Measurements from ENCODE around the gene ZNF280D. TPM values are rescaled to one million over a fixed set of nuclear protein-coding genes. Genes with fewer than 3 reads are reported as not detected.

ZNF280D gene
- total and polyA plus RNA-seq, 2 donors: 29.7 to 175 TPM

DNA sequence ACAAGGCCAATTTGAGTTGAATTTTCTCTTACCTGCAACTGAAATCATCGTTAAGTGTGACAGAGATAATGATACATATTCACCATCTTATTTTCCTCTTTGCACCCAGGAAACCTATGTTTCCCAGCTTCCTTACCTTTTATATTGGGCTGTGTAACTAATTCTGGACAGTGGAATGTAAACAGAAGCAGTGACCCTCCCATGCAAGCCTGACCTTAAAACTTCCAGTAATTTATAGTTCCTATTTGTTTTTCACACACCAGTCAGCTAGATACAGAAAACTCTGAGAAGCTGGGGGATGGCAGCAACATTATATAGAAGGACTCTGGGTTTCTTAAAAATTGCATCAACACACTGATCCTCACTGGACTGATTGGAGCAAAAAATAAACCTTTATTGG lies 4.5 kb upstream of the ZNF280D start:
- DNase-seq (ENCODE audit: extremely low spot score): no peak
- WGBS: 70% methylated on average over 1 of the region's 1 CpG
- Histone ChIP-seq H3K4me3 (ENCODE audit: low read depth, low read length) (no peak overlapping the region), H3K27ac (ENCODE audit: low read depth) (no peak overlapping the region), H3K4me1 (ENCODE audit: insufficient read depth) (no peaks in the 10 kb centered on the region), H3K36me3 (ENCODE audit: insufficient read depth) (no peaks in the 10 kb centered on the region)

DNA sequence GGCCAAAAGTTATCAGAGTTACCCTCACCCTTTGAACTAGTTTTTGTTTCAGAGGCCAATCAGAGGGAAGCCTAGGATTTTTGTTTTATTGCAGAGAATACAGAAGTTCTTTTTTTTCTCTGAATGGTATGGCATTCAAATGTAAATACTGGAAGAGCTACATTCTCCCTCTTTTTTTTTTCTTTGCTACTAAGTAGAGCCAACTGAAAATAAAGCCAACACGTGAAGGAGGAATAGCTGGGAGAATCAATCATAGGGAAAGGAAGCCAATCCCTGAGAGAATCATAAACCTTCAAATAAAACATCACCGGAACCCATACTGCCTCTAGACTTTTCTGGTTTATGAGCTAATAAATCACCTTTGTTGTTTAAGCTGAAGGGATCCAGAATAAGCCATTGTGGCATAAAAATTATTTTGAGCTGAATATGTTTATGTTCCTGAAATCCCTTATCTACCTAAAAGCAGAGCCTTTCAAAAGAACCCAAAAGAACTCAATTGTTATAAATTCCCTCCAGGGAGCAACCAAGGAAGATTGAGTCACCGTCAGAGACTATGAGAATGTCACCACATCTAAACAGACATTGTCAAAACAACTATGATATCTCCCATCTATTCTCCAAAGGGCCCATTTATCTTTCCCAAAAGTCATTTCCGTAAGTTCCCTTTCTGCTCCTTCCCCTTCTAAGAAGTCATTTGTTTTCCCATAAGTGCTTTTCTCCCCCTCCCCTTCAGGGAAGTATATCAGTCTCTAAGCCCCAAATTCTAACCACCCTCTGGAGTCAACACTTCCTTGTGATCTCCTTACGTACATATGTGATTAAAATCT lies 3.8 kb upstream of the ZNF280D start:
- Histone ChIP-seq H3K27ac (ENCODE audit: low read depth) (peak overlapping the region; percentile 10), H3K4me3 (ENCODE audit: low read depth, low read length) (no peak overlapping the region), H3K36me3 (ENCODE audit: insufficient read depth) (no peaks in the 10 kb centered on the region), H3K4me1 (ENCODE audit: insufficient read depth) (no peaks in the 10 kb centered on the region)
- no peak for DNase-seq (ENCODE audit: extremely low spot score)
- 28% methylated on average over 5 of the region's 5 CpGs for WGBS

DNA sequence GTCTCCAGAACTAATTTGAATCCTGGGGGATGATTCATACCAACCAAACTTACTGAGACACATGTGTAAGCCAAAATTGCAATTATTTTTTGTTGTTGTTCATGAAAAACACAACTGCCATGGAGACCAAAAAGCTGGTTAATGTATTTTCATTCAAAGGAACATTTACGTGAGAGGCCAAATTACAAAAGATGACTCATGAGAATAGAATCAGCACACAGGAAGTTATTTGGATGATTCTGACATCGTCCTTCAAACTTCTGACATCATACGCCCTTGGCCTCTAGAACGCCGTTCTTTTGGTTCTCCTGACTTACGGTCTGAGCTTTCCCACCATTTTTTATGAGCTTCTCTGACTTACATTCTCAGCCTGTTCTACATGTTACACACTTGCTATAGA lies 3.0 kb upstream of the ZNF280D start:
- no peak for DNase-seq (ENCODE audit: extremely low spot score)
- Histone ChIP-seq H3K36me3 (ENCODE audit: insufficient read depth) (no peaks in the 10 kb centered on the region), H3K27ac (ENCODE audit: low read depth) (no peak overlapping the region), H3K4me1 (ENCODE audit: insufficient read depth) (peaks cover 2% of the 10 kb centered on the region), H3K4me3 (ENCODE audit: low read depth, low read length) (no peak overlapping the region)
- WGBS: 65% methylated on average over 6 of the region's 6 CpGs

DNA sequence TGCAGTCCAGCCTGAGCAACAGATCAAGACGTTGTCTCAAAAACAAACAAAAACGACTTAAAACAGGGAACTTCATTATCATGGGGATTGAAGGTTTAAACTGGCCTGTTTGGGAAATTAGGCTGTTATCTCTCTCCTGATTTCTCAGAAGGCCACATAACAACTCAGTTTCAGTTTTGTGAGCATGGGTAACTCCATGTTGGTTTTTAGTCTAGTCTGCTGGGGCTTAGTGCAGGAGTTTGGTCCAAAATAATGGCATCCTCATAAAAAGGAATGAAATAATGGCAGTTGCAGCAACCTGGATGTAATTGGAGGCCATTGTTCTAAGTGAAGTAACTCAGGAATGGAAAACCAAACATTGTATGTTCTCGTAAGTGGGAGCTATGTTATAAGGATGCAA lies 2.3 kb upstream of the ZNF280D start:
- H3K36me3 ChIP-seq (ENCODE audit: insufficient read depth): no peaks in the 10 kb centered on the region
- peaks cover 2% of the 10 kb centered on the region for H3K4me1 ChIP-seq (ENCODE audit: insufficient read depth)
- 60% methylated on average over 3 of the region's 3 CpGs for WGBS
- no peak overlapping the region for H3K27ac ChIP-seq (ENCODE audit: low read depth)
- no peak overlapping the region for H3K4me3 ChIP-seq (ENCODE audit: low read depth, low read length)
- no peak for DNase-seq (ENCODE audit: extremely low spot score)

DNA sequence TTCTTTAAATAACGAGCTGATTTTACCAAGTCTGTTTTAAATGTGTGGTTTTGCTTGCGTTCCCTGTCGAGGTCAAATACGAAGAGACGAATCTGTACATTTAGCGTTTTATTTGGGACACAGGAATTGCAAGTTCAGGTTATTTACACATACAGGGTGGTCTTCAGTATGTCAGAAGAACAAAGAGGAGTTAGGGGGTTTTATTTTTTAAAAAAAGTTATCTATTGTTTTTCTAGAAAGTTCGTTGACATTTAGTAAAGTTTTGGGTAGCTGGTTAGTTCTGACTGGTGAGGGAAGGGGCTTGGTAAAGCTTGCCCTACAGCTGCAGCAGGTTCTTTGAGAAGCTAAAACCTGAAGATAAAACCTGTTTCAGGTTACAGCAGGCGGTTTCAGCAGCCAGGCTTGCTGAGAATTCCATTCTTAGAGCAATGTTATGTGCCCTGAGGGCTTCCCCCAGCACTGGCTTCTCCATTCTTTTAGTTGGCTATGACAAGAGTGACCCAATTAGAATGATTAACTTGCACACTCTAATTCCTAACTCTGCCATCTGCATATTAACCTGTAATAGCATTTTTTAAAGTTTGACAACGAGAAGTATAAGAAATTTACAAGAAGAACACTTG lies 815 bp upstream of the ZNF280D start:
- no peaks in the 10 kb centered on the region for H3K36me3 ChIP-seq (ENCODE audit: insufficient read depth)
- H3K4me1 ChIP-seq (ENCODE audit: insufficient read depth): peaks cover 2% of the 10 kb centered on the region
- DNase-seq (ENCODE audit: extremely low spot score): no peak
- WGBS: 92% methylated on average over 9 of the region's 9 CpGs
- no peak overlapping the region for H3K27ac ChIP-seq (ENCODE audit: low read depth)
- no peak overlapping the region for H3K4me3 ChIP-seq (ENCODE audit: low read depth, low read length)

DNA sequence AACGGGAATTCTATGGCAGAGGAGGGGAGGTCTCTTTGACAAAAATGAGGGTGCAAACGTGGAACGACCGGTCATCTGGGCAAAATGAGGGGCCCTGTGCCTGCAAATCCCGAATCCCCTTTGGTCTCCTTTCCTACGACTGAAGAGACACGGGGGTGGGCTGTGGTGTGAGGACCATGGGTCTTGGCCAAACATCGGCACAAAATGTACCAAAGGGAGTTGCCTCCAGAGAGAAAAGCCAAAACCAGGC lies 498 bp downstream of the ZNF280D start:
- DNase-seq (ENCODE audit: extremely low spot score): peak; percentile 51
- WGBS: under 1% methylated on average over 8 of the region's 8 CpGs

DNA sequence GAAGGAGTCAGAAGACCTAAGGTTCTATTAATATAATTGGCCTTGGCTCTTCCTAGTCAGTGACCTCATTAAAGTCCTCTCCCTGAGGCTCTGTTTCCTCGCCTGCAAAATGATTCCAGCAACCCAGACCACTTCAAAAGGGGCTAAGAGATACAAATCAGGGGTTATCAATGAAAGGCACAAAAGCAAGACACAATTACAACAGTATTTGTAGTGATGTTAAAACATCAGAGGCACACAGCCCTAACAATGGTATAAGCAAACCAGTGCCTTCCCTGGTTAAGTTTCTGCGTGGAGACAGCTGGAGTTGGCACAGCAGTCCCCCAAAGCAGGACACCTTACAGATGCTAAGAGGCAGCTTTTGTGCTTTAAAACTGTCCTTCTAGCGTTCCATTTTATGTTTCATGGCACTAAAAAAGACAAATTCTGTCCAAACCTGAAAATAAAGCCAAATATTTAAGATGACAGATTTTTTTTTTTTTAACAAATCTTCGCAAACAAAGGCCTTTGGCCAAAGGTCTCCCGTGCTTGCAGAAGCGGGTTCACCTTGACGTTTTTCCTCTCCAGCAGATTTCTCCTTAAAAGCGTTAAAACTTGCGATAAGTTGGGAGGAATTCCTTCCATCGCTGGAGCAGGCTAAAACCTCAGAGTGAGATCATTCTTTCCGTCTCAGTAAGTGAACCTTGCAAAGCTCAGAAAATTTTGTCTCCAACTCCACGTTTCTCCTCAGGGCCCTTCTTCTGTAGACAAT lies 999 bp downstream of the ZNF280D start:
- Histone ChIP-seq H3K36me3 (ENCODE audit: insufficient read depth) (no peaks in the 10 kb centered on the region), H3K4me1 (ENCODE audit: insufficient read depth) (peaks cover 2% of the 10 kb centered on the region), H3K4me3 (ENCODE audit: low read depth, low read length) (peak overlapping the region; percentile 77), H3K27ac (ENCODE audit: low read depth) (peak overlapping the region; percentile 97)
- no peak for DNase-seq (ENCODE audit: extremely low spot score)
- 4% methylated on average over 12 of the region's 12 CpGs for WGBS

More for the DNA sequence above, 498 bp downstream of the ZNF280D start:
- peak overlapping the region; percentile 97 for H3K27ac ChIP-seq (ENCODE audit: low read depth)
- H3K4me3 ChIP-seq (ENCODE audit: low read depth, low read length): peak overlapping the region; percentile 77
- peaks cover 2% of the 10 kb centered on the region for H3K4me1 ChIP-seq (ENCODE audit: insufficient read depth)
- H3K36me3 ChIP-seq (ENCODE audit: insufficient read depth): no peaks in the 10 kb centered on the region

DNA sequence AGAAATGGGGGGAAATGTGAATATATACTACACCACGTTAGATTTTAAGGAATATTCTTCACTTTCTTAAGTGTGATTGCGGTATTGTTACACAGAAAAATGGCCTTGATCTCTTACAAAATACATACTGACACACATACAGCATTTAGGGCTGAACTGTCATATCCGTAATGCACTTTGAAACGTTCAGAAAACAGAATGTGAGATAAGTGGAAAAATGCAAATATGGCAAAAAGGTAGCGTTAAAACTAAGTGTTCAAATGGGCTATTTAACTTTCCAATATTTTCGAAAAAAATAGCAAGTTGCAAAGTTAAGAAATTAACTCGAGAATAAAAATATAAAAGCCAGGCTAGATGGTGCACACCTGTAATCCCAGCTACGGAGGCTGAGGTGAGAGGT lies 1.8 kb downstream of the ZNF280D start:
- H3K4me1 ChIP-seq (ENCODE audit: insufficient read depth): peaks cover 2% of the 10 kb centered on the region
- peak overlapping the region; percentile 80 for H3K27ac ChIP-seq (ENCODE audit: low read depth)
- H3K4me3 ChIP-seq (ENCODE audit: low read depth, low read length): peak overlapping the region; percentile 77
- H3K36me3 ChIP-seq (ENCODE audit: insufficient read depth): no peaks in the 10 kb centered on the region
- no peak for DNase-seq (ENCODE audit: extremely low spot score)
- WGBS: 68% methylated on average over 8 of the region's 8 CpGs

DNA sequence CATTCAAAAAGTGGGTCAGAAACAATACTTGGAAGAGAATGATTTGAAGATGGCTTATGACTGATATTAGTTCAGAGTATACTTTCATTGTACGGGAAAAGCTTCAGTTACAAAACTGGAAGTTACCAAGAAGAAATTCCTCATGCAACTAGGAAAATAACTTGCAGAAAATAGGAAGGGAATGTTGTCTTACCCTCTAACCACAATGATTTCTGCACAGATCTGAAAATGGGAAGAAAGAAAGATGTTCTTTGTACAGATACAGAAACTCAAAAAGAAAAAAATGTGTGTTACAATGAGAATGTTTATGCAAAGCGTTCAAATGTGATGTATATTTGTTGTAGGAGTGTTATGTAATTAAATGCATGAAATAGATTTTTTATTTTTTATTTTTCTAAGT lies 3.7 kb downstream of the ZNF280D start:
- H3K4me1 ChIP-seq (ENCODE audit: insufficient read depth): peaks cover 2% of the 10 kb centered on the region
- 66% methylated on average over 2 of the region's 2 CpGs for WGBS
- no peak overlapping the region for H3K27ac ChIP-seq (ENCODE audit: low read depth)

DNA sequence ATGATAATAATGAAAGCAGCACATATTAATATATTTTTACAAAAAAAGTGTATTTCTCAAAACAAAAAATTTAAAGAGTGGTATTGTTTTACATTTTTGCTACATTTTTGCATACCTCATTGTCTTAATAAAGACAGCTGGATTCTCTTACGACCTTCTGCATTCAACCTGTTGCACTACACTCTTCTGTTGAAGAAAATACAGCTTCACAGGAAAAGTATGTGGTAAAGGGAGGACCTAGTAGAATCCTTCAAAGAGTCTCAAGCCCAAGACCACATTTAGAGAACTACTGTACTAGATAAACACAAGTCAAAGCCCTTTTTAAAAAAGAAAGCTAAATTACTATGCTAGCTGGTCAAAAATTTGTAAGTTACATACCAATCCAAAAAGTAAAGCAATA lies 7.9 kb downstream of the ZNF280D start:
- Histone ChIP-seq H3K4me3 (ENCODE audit: low read depth, low read length) (no peak overlapping the region), H3K36me3 (ENCODE audit: insufficient read depth) (no peaks in the 10 kb centered on the region), H3K4me1 (ENCODE audit: insufficient read depth) (no peaks in the 10 kb centered on the region), H3K27ac (ENCODE audit: low read depth) (no peak overlapping the region)
- WGBS: 80% methylated on average over 1 of the region's 1 CpG
- no peak for DNase-seq (ENCODE audit: extremely low spot score)

More for the DNA sequence above, 3.7 kb downstream of the ZNF280D start:
- H3K4me3 ChIP-seq (ENCODE audit: low read depth, low read length): no peak overlapping the region
- no peak for DNase-seq (ENCODE audit: extremely low spot score)
- H3K36me3 ChIP-seq (ENCODE audit: insufficient read depth): no peaks in the 10 kb centered on the region

DNA sequence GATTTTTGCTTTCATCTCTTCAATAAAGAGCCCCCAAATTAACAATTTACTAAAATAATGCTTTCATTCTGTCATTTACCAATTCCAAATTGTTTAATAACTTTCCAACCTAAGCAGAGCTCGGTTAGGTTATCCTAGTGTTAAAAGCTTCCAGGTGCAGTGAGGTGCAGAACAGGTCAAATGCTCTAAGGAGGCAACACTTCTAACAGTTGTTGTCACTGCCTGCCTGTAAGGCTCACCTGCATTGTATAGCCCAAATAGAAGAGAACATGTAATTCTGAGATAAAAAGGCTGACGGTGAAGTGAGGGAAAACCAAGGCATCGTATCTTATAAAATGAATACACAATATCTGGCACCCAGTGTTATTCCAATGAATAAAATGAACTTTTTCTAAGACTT lies 9.1 kb downstream of the ZNF280D start:
- WGBS: 79% methylated on average over 3 of the region's 3 CpGs
- H3K4me1 ChIP-seq (ENCODE audit: insufficient read depth): no peaks in the 10 kb centered on the region
- no peaks in the 10 kb centered on the region for H3K36me3 ChIP-seq (ENCODE audit: insufficient read depth)
- no peak for DNase-seq (ENCODE audit: extremely low spot score)
- no peak overlapping the region for H3K27ac ChIP-seq (ENCODE audit: low read depth)
- no peak overlapping the region for H3K4me3 ChIP-seq (ENCODE audit: low read depth, low read length)

DNA sequence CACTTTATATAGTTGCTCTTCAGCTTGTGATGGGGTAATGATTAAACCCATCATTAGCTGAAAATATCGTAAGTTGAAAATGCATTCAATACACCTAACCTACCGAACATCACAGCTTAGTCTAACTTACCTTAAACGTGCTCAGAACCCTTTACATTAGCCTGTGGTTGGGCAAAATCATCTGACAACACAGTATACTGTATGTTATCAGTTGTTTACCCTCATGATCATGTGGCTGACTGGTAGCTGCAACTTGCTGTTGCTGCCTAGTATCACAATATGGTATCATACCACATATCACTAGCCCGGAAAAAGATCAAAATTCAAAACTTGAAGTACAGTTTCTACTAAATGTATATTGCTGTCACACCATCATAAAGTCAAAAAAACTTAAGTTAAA lies 9.5 kb downstream of the ZNF280D start:
- Histone ChIP-seq H3K36me3 (ENCODE audit: insufficient read depth) (no peaks in the 10 kb centered on the region), H3K4me1 (ENCODE audit: insufficient read depth) (no peaks in the 10 kb centered on the region), H3K27ac (ENCODE audit: low read depth) (no peak overlapping the region), H3K4me3 (ENCODE audit: low read depth, low read length) (no peak overlapping the region)
- no peak for DNase-seq (ENCODE audit: extremely low spot score)
- WGBS: 84% methylated on average over 4 of the region's 4 CpGs

DNA sequence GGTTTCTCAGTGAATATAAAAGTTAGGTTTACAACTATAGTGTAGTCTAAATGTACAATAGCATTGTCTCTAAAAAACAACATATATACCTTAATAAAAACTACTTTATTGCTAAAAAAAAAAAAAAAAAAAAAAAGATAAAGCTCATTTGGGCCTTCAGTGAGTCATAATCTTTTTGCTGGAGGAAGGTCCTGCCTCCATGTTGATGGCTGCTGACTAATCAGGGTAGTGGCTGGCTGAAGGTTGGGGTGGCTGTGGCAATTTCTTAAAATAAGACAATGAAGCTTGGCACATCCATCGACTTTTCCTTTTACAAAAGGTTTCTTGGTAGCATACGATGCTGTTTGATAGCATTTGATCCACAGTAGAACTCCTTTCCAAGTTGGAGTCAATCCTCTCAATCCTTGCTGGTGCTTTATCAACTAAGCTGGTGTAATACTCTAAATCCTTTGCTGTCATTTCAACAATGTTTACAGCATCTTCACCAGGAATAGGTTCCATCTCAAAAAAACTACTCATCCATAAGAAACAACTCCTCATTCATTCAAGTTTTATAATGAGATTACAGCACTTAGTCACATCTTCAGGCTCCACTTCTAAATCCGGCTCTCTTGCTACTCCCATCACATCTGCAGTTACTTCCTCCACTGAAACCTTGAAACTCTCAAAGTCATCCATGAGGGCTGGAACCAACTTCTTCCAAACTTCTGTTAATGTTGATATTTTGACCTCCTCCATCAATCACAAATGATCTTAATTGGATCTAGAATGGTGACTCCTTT lies 13.3 kb downstream of the ZNF280D start:
- no peak for DNase-seq (ENCODE audit: extremely low spot score)
- H3K4me1 ChIP-seq (ENCODE audit: insufficient read depth): no peaks in the 10 kb centered on the region
- WGBS: 67% methylated on average over 3 of the region's 3 CpGs
- H3K36me3 ChIP-seq (ENCODE audit: insufficient read depth): no peaks in the 10 kb centered on the region
- no peak overlapping the region for H3K27ac ChIP-seq (ENCODE audit: low read depth)
- no peak overlapping the region for H3K4me3 ChIP-seq (ENCODE audit: low read depth, low read length)

Measured in urinary bladder (tissue), 4 donors.